Left ventricle myocardium inferior (tissue), 1 donor: Measurements from ENCODE around the gene CCNK. TPM values are rescaled to one million over a fixed set of nuclear protein-coding genes. Genes with fewer than 3 reads are reported as not detected.

ENCODE experiments used
- DNase-seq: peaks from one replicate; pipeline ENCODE4 v3.0.0-alpha.2; 2020
- H3K27ac ChIP-seq: fragments of 200-600 bp; replicated peaks from 2 replicates; pipeline ENCODE4 v1.8.0; 2021
- H3K27me3 ChIP-seq: fragments of 200-600 bp; 2 replicates; pipeline ENCODE4 v1.8.0; 2021; ENCODE audit warnings: low read depth
- H3K36me3 ChIP-seq: fragments of 200-600 bp; 2 replicates; pipeline ENCODE4 v1.8.0; 2021
- H3K4me1 ChIP-seq: fragments of 200-600 bp; 2 replicates; pipeline ENCODE4 v1.8.0; 2021
- H3K4me3 ChIP-seq: fragments of 200-600 bp; 2 replicates; pipeline ENCODE4 v1.8.0; 2021; ENCODE audit warnings: mild to moderate bottlenecking, moderate library complexity
- H3K9me3 ChIP-seq: fragments of 200-600 bp; replicated peaks from 2 replicates; pipeline ENCODE4 v1.8.0; 2021
- intact Hi-C: fragments of 100-400 bp; cut with micrococcal nuclease; formaldehyde crosslinking; loops from one replicate; pipeline ENCODE4 v1.11.0; 2022
- total RNA-seq: library from RNA; stranded (reverse); fragmentation: NEBNext Ultra II Directional; extraction: Animal tissue kit (Norgen Biotek cat#: 25700); gene quantifications from one replicate; pipeline ENCODE4 v1.2.1, GENCODE V29; 2021
- TF ChIP-seq, protein P1 (sequence below): fragments of 200-600 bp; IDR thresholded peaks from 2 replicates; pipeline ENCODE4 v1.8.0; 2021; ENCODE audit warnings: antibody characterized with exemption, mild to moderate bottlenecking, borderline replicate concordance
- donor health status: DM: no; HTN: yes; CAD: no; lungs with severe emphysema.

Gene CCNK
- total RNA-seq, 1 donor from 2014 or later, result 32.2 TPM

GRCh38 chr14:99551034-99551922, 70.1 kb downstream of the CCNK start:
- Histone ChIP-seq H3K9me3 (no peaks in the 10 kb centered on the region), H3K27ac (peak overlapping the region; percentile 90), H3K27me3 (no peaks in the 10 kb centered on the region), H3K4me1 (peaks cover 71% of the 10 kb centered on the region), H3K4me3 (no peak overlapping the region), H3K36me3 (no peaks in the 10 kb centered on the region)
- TF ChIP-seq, protein P1, sequence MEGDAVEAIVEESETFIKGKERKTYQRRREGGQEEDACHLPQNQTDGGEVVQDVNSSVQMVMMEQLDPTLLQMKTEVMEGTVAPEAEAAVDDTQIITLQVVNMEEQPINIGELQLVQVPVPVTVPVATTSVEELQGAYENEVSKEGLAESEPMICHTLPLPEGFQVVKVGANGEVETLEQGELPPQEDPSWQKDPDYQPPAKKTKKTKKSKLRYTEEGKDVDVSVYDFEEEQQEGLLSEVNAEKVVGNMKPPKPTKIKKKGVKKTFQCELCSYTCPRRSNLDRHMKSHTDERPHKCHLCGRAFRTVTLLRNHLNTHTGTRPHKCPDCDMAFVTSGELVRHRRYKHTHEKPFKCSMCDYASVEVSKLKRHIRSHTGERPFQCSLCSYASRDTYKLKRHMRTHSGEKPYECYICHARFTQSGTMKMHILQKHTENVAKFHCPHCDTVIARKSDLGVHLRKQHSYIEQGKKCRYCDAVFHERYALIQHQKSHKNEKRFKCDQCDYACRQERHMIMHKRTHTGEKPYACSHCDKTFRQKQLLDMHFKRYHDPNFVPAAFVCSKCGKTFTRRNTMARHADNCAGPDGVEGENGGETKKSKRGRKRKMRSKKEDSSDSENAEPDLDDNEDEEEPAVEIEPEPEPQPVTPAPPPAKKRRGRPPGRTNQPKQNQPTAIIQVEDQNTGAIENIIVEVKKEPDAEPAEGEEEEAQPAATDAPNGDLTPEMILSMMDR, result no peak
- DNase-seq, result no peak
- intact Hi-C loops, result no loop called here

- no peak overlapping the region for H3K4me3 ChIP-seq
- peaks cover 66% of the 10 kb centered on the region for H3K4me1 ChIP-seq
- no peaks in the 10 kb centered on the region for H3K9me3 ChIP-seq
- peak overlapping the region; percentile 90 for H3K27ac ChIP-seq
- DNase-seq, result no peak
- H3K27me3 ChIP-seq, result no peaks in the 10 kb centered on the region
- TF ChIP-seq, protein P1, result no peak
- intact Hi-C loops, result no loop called here
- H3K36me3 ChIP-seq, result no peaks in the 10 kb centered on the region
These were observed 70.9 kb downstream of the CCNK start for GRCh38 chr14:99552021-99552553.

DNA sequence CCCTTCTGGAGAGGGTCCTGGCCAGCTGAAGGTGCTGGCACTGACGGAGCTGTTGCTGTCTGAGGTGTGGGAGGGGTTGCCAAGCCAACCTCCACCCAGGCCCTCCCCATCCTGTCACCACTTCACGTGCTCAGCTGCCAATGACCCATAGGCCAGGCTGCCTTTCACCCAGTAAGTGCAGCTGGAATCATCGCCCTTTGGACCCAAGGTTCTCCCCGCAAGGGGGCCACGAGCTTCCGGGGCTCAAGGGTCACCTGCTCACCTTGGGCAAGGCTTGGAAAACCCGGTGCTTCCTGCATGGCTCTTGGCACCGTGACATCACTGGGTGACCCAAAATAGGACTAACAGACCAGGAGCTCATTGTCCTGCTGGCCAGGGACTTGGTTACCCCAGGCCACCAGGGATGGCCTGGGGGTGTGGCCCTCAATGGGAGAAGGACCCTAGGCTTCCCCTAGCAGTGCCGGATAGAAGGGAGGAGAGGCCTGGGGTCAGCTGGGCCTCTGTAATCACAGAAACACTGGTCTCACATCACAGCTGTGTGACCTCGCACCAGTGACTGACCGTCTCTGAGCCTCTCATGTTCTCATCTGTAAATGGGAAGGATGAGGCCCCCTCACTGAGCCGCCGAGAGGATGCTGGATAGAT, 71.5 kb downstream of the CCNK start:
- peak; percentile 44 for DNase-seq
- no peaks in the 10 kb centered on the region for H3K27me3 ChIP-seq
- H3K27ac ChIP-seq, result peak overlapping the region; percentile 90
- H3K9me3 ChIP-seq, result no peaks in the 10 kb centered on the region
- no peak overlapping the region for H3K4me3 ChIP-seq
- intact Hi-C loops, result no loop called here
- peaks cover 66% of the 10 kb centered on the region for H3K4me1 ChIP-seq
- no peaks in the 10 kb centered on the region for H3K36me3 ChIP-seq
- TF ChIP-seq, protein P1, result no peak

- no peaks in the 10 kb centered on the region for H3K9me3 ChIP-seq
- H3K4me3 ChIP-seq, result peak overlapping the region; percentile 0
- intact Hi-C loops, result no loop called here
- H3K4me1 ChIP-seq, result peaks cover 66% of the 10 kb centered on the region
- peak overlapping the region; percentile 90 for H3K27ac ChIP-seq
- TF ChIP-seq, protein P1, result no peak
- H3K27me3 ChIP-seq, result no peaks in the 10 kb centered on the region
- H3K36me3 ChIP-seq, result no peaks in the 10 kb centered on the region
- peak; percentile 54 for DNase-seq
These were observed 73.0 kb downstream of the CCNK start for GRCh38 chr14:99554184-99554583.

GRCh38 chr14:99554757-99555531, 73.7 kb downstream of the CCNK start:
- H3K4me3 ChIP-seq, result no peak overlapping the region
- H3K4me1 ChIP-seq, result peaks cover 59% of the 10 kb centered on the region
- H3K27me3 ChIP-seq, result no peaks in the 10 kb centered on the region
- H3K27ac ChIP-seq, result peak overlapping the region; percentile 90
- H3K9me3 ChIP-seq, result no peaks in the 10 kb centered on the region
- intact Hi-C loops, result no loop called here
- H3K36me3 ChIP-seq, result no peaks in the 10 kb centered on the region
- TF ChIP-seq, protein P1, result no peak
- no peak for DNase-seq
